ENCODE measurements around the gene PTPRF. TPM values are rescaled to one million over a fixed set of nuclear protein-coding genes. Genes with fewer than 3 reads are reported as not detected.

The PTPRF gene
- total RNA-seq, 1 experiment from 2014 or later: 11.6 TPM

- DNase-seq (ENCODE audit: low spot score): no peak
Measured at GRCh38 chr1:43577655-43578542, 47.2 kb downstream of the PTPRF start.

- DNase-seq (ENCODE audit: low spot score): no peak
Measured at GRCh38 chr1:43580039-43580438, 49.4 kb downstream of the PTPRF start.

DNA sequence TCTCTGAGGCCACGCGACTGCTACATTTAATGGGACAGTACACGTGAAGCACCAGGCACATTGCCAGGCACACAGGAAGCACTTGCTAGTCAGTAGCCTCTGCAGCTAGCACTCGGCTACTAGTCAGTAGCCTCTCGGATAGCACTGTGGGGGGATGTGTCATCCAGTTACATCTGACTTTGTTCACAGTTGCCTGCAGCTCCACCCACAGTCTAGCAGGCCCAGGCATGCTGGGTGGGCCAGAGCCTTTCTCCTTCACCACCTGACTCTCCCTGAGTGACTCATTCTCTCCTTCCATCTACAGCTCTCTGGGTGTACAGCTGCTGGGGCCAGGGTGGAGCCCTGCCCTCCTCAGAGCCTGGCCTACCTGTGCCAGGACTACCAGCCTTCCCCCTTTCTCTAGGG is 51.5 kb downstream of the PTPRF start:
- peak; percentile 96 for DNase-seq (ENCODE audit: low spot score)

- no peak for DNase-seq (ENCODE audit: low spot score)
Measured at GRCh38 chr1:43583058-43583457, 52.4 kb downstream of the PTPRF start.

- no peak for DNase-seq (ENCODE audit: low spot score)
Measured at GRCh38 chr1:43584204-43584603, 53.5 kb downstream of the PTPRF start.

- DNase-seq (ENCODE audit: low spot score): no peak
Measured at GRCh38 chr1:43585557-43585956, 54.9 kb downstream of the PTPRF start.

GRCh38 chr1:43586136-43586731 is 55.6 kb downstream of the PTPRF start:
- no peak for DNase-seq (ENCODE audit: low spot score)

- DNase-seq (ENCODE audit: low spot score): no peak
Measured at GRCh38 chr1:43587001-43587400, 56.3 kb downstream of the PTPRF start.

DNA sequence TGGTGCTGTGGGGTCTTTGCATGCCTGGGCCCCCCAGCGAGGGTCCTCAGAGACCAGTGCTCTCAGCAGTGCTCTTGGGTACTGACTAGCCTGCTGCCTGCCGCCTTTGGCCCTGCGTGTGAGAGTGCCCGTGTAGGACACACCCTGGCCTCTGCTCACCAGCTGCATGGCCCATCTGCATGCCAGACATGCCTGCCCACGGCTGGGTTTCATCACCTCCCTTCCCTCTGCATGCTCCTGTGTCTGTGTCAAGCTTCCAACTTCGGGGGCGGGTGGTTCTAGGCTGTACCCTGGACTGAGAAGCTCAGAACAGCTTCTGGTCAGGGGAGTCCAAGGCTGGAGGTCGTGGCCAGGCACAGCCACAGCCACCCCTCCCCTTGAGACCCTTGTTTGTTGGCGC is 56.9 kb downstream of the PTPRF start:
- no peak for DNase-seq (ENCODE audit: low spot score)

DNA sequence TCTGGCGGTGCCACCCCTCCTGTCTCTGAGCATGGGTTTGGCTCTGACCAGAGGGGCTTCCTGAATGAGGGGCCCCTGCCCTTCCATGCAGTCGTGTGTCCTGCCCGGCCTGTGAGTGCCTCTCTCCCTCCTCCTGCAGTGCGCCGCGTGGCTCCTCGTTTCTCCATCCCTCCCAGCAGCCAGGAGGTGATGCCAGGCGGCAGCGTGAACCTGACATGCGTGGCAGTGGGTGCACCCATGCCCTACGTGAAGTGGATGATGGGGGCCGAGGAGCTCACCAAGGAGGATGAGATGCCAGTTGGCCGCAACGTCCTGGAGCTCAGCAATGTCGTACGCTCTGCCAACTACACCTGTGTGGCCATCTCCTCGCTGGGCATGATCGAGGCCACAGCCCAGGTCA is 57.9 kb downstream of the PTPRF start:
- no peak for DNase-seq (ENCODE audit: low spot score)

GRCh38 chr1:43590388-43590925 is 59.8 kb downstream of the PTPRF start:
- no peak for DNase-seq (ENCODE audit: low spot score)

GRCh38 chr1:43591181-43591580 is 60.5 kb downstream of the PTPRF start:
- DNase-seq (ENCODE audit: low spot score): no peak

DNA sequence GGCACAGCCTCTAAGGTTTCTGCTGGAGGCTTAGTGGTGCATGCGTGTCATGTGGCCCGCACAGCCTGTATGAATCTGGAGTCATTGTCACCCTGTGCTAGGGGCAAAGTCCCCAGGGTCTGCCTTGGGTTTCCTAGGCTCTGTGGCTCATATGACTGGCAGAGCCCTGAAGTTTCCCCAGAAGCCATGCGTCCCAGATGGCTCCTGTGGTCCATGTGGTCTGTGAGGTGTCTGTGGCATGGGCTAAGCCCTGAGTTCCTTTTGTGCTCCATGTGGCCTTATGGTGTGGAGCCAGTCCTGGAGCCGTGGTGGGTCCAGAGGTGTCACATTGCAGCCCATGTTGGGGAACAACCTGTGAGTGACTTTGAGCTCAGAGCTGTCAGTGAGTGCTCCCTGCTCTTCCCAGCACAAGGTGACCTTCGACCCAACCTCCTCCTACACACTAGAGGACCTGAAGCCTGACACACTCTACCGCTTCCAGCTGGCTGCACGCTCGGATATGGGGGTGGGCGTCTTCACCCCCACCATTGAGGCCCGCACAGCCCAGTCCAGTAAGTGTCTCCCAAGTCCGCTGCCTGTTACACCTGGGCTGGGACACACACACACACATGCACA is 61.5 kb downstream of the PTPRF start:
- no peak for DNase-seq (ENCODE audit: low spot score)

GRCh38 chr1:43592974-43593683 is 62.4 kb downstream of the PTPRF start:
- DNase-seq (ENCODE audit: low spot score): no peak

DNA sequence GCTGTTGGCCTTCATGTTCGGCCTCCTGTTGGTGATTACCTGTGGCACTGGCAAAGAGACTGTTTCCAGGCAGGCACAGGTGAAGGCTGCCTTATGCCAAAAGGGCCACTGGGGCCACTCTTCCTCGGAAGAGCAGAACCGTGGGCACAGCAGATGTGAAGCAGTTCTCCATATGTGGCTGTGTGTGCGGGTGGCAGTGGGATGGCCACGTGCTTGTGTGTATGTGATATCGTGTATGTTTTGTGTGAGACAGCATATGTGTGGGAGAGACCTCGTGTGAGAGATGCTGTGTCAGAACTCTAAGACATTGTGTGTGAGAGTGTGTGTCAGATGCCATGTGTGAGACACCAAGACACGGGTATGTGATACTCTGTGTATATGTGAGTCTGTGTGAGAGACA is 65.9 kb downstream of the PTPRF start:
- no peak for DNase-seq (ENCODE audit: low spot score)

DNA sequence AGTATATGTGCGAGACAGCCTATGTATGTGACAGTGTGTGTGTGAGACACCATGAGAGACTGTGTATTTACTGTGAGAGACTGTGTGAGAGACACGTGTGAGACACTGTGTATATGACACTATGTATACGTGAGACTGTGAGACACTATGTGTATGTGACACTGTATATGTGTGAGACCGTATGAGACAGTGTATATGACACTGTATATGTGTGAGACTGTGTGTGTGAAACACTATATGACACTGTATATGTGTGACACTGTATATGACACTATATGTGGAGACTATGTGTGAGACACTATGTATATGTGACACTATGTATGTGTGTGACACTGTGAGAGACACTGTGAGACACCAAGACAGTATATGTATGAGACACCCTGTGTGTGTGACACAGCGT is 66.3 kb downstream of the PTPRF start:
- no peak for DNase-seq (ENCODE audit: low spot score)

GRCh38 chr1:43597721-43598120 is 67.0 kb downstream of the PTPRF start:
- no peak for DNase-seq (ENCODE audit: low spot score)

DNA sequence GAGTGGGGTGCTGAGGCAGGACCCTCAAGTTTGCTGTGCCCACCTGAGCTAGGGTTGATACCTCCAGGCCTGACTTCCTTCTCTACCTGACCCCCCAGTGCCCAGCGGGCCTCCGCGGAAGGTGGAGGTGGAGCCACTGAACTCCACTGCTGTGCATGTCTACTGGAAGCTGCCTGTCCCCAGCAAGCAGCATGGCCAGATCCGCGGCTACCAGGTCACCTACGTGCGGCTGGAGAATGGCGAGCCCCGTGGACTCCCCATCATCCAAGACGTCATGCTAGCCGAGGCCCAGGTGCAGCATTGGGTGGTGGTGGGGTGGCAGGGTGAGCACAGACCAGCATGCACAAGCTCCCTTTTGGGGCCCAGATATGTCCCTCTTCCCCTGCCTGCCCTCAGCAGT is 67.9 kb downstream of the PTPRF start:
- DNase-seq (ENCODE audit: low spot score): no peak

DNA sequence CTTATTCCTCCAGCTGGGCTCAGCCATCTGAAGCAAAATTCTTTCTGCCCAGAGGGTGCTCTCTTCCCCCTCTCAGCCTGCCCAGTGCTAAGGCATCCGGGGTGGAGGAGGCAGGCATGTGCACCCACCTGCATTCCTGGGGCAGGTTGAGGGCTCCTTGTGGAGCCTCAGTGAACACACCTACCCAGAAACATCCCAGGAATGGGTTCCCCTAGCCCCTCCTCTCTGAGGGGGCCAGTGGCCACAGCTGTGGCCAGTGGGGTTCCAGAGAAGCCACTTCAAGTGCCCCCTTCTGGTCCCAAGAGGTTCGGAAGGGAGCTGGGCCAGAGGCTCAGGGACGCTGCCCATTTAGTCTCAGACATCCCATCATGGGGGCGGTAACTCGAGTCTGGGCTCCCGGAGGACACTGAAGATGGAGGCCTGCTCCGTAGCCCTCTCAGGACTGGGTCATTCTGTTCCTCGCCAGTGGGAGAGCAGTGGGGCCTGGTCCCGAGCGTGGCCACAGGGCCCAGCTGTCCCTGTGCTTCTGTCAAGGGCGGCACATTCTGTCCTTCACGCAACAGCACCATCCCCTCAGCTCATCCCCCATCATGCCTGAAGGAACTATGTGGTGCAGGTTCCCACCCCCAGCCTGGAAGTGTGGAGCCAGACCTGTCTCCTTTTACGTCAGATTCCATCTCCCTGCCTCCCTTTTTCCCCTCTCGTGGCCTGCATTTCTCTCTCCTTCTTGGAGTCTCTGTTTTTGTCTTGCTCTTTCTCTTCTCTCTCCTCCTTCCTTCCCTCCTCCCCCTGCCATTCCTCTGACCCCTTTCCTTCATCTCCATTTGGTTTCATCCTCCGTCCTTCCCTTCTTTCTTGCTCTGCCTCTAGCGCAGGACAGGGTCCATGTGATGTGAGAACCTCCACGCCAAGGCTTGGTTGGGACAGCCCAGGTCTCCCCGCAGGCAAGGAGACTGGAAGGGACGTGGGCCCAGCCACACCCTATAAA is 69.6 kb downstream of the PTPRF start:
- no peak for DNase-seq (ENCODE audit: low spot score)

GRCh38 chr1:43602990-43603389 is 72.3 kb downstream of the PTPRF start:
- no peak for DNase-seq (ENCODE audit: low spot score)

DNA sequence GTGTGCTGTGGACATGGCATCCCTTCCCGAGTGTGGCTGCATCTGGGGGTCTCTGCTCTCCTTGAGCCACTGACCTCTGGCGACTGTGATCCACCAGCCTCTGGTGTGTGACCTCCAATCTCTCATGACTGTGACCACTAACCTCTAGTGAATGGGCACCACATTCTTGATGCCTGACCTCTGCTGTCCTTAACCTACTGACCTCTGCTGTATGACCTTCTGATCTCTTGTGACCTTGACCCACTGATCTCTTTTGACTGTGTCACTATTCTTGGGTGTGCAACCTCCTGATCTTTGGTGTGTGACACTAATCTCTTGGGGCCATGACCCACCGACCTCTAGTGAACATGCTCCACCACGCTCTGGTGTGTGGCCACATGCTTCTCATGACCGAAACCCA is 73.5 kb downstream of the PTPRF start:
- DNase-seq (ENCODE audit: low spot score): no peak
